ENCODE measurements around the gene PDE4D.

- TF ChIP-seq CTCF (IDR thresholded peaks at IDR 0.05) (no peak), ZFX (IDR thresholded peaks at IDR 0.05; ENCODE audit: borderline replicate concordance) (no peak)
Measured at GRCh38 chr5:59008816-59009473, 884.6 kb downstream of the PDE4D start.

Measured in 22Rv1 (cell line).